Parathyroid adenoma (tissue), 2 donors: ENCODE results near the gene CARF.
"Not testable (repeated sequence)": the region's sequence is repeated elsewhere in the genome, so short reads cannot be mapped to it uniquely, and the experiment has no call there.

Source experiments
- H2AFZ ChIP-seq: fragments of 300-600 bp; sonication (generic); one replicate; pipeline ENCODE4 v1.7.0; 2017; ENCODE audit warnings: antibody characterized with exemption, mild to moderate bottlenecking
- H3K27ac ChIP-seq: fragments of 300-600 bp; sonication (generic); one replicate; pipeline ENCODE4 v1.7.0; 2017
- H3K27me3 ChIP-seq: fragments of 300-600 bp; sonication (generic); one replicate; pipeline ENCODE4 v1.7.0; 2017; ENCODE audit warnings: low read length; ENCODE audit not compliant: control insufficient read depth, insufficient read depth
- H3K36me3 ChIP-seq: fragments of 300-600 bp; sonication (generic); one replicate; pipeline ENCODE4 v1.7.0; 2017; ENCODE audit warnings: low read length; ENCODE audit not compliant: control insufficient read depth, insufficient read depth
- H3K4me1 ChIP-seq: fragments of 300-600 bp; sonication (generic); one replicate; pipeline ENCODE4 v1.7.0; 2017; ENCODE audit warnings: control low read depth
- H3K4me2 ChIP-seq: fragments of 300-600 bp; sonication (generic); one replicate; pipeline ENCODE4 v1.7.0; 2017; ENCODE audit warnings: low read length
- H3K4me3 ChIP-seq: fragments of 300-600 bp; sonication (generic); one replicate; pipeline ENCODE4 v1.7.0; 2017; ENCODE audit warnings: low read depth, low read length
- H3K79me2 ChIP-seq: fragments of 300-600 bp; sonication (generic); one replicate; pipeline ENCODE4 v1.7.0; 2017; ENCODE audit warnings: control low read depth
- H3K9ac ChIP-seq: fragments of 300-600 bp; sonication (generic); one replicate; pipeline ENCODE4 v1.7.0; 2017; ENCODE audit warnings: mild to moderate bottlenecking
- H3K9me3 ChIP-seq: fragments of 300-600 bp; sonication (generic); one replicate; pipeline ENCODE4 v1.7.0; 2017; ENCODE audit warnings: low read length; ENCODE audit not compliant: control insufficient read depth
- CTCF ChIP-seq: fragments of 300-600 bp; sonication (generic); IDR thresholded peaks from one replicate; pipeline ENCODE4 v1.7.0; 2017; ENCODE audit warnings: antibody characterized with exemption, mild to moderate bottlenecking
- donor health status: primary hyperparathyroidism.

The CARF gene

GRCh38 chr2:202938960-202939359 lies 26.9 kb downstream of the CARF start:
- H2AFZ ChIP-seq: no peak overlapping the region
- no peaks in the 10 kb centered on the region for H3K27me3 ChIP-seq
- H3K36me3 ChIP-seq: no peaks in the 10 kb centered on the region

GRCh38 chr2:202941771-202942170 lies 29.7 kb downstream of the CARF start:
- Histone ChIP-seq H2AFZ (no peak overlapping the region), H3K9ac (no peak overlapping the region), H3K79me2 (no peaks in the 10 kb centered on the region), H3K9me3 (no peaks in the 10 kb centered on the region), H3K4me3 (no peak overlapping the region), H3K4me2 (no peak overlapping the region), H3K4me1 (no peaks in the 10 kb centered on the region), H3K36me3 (no peaks in the 10 kb centered on the region), H3K27me3 (no peaks in the 10 kb centered on the region), H3K27ac (no peak overlapping the region)
- TF ChIP-seq CTCF: no peak

More at GRCh38 chr2:202938960-202939359, 26.9 kb downstream of the CARF start:
- H3K27ac ChIP-seq: no peak overlapping the region
- no peaks in the 10 kb centered on the region for H3K79me2 ChIP-seq
- H3K4me1 ChIP-seq: no peaks in the 10 kb centered on the region
- H3K9ac ChIP-seq: no peak overlapping the region
- no peak for TF ChIP-seq CTCF
- no peaks in the 10 kb centered on the region for H3K9me3 ChIP-seq
- H3K4me3 ChIP-seq: no peak overlapping the region
- no peak overlapping the region for H3K4me2 ChIP-seq

GRCh38 chr2:202944408-202944807 lies 32.3 kb downstream of the CARF start:
- TF ChIP-seq CTCF: no peak
- Histone ChIP-seq H3K4me3 (no peak overlapping the region), H2AFZ (no peak overlapping the region), H3K4me1 (no peaks in the 10 kb centered on the region), H3K36me3 (no peaks in the 10 kb centered on the region), H3K27me3 (no peaks in the 10 kb centered on the region), H3K9ac (no peak overlapping the region), H3K79me2 (peaks cover 6% of the 10 kb centered on the region), H3K27ac (no peak overlapping the region), H3K9me3 (no peaks in the 10 kb centered on the region), H3K4me2 (no peak overlapping the region)

GRCh38 chr2:202944816-202945215 lies 32.7 kb downstream of the CARF start:
- no peaks in the 10 kb centered on the region for H3K27me3 ChIP-seq
- H3K79me2 ChIP-seq: peaks cover 6% of the 10 kb centered on the region
- no peak overlapping the region for H3K27ac ChIP-seq
- H3K4me3 ChIP-seq: no peak overlapping the region
- TF ChIP-seq CTCF: no peak
- no peak overlapping the region for H3K4me2 ChIP-seq
- H3K4me1 ChIP-seq: no peaks in the 10 kb centered on the region
- H3K36me3 ChIP-seq: no peaks in the 10 kb centered on the region
- H3K9ac ChIP-seq: no peak overlapping the region
- H3K9me3 ChIP-seq: no peaks in the 10 kb centered on the region
- H2AFZ ChIP-seq: no peak overlapping the region

GRCh38 chr2:202945497-202945896 lies 33.4 kb downstream of the CARF start:
- Histone ChIP-seq H2AFZ (no peak overlapping the region), H3K9ac (no peak overlapping the region), H3K79me2 (peaks cover 6% of the 10 kb centered on the region), H3K27ac (no peak overlapping the region), H3K27me3 (no peaks in the 10 kb centered on the region), H3K4me2 (no peak overlapping the region), H3K4me1 (no peaks in the 10 kb centered on the region), H3K9me3 (no peaks in the 10 kb centered on the region), H3K36me3 (no peaks in the 10 kb centered on the region), H3K4me3 (no peak overlapping the region)
- no peak for TF ChIP-seq CTCF

GRCh38 chr2:202949333-202949732 lies 37.3 kb downstream of the CARF start:
- not testable (repeated sequence) for H3K9ac ChIP-seq, H3K4me1 ChIP-seq, H3K4me2 ChIP-seq, H3K27ac ChIP-seq, H3K9me3 ChIP-seq, H3K4me3 ChIP-seq, H3K36me3 ChIP-seq, H2AFZ ChIP-seq, H3K27me3 ChIP-seq, H3K79me2 ChIP-seq
